ENCODE data around the gene COL13A1.

DNA sequence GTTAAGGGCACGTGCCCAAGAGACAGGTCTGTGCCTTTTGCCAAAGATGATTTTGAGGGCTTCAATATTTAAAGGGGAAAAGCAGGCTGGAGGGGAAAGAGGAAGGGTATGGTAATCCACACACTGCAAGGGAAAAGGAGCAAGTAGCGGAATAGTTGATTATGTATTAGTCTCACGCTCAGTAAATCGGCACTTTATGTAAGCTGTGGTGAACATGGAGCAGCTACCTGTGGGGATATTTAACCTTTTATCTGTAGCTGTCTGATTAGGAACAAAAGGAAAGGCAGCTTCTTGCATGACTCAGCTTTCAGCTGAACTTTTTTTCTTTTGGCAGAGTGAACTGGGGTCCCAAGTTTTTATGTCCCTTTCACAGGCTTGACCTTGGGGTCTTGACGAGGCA, 123.4 kb downstream of the COL13A1 start:
- TF ChIP-seq, protein P1, sequence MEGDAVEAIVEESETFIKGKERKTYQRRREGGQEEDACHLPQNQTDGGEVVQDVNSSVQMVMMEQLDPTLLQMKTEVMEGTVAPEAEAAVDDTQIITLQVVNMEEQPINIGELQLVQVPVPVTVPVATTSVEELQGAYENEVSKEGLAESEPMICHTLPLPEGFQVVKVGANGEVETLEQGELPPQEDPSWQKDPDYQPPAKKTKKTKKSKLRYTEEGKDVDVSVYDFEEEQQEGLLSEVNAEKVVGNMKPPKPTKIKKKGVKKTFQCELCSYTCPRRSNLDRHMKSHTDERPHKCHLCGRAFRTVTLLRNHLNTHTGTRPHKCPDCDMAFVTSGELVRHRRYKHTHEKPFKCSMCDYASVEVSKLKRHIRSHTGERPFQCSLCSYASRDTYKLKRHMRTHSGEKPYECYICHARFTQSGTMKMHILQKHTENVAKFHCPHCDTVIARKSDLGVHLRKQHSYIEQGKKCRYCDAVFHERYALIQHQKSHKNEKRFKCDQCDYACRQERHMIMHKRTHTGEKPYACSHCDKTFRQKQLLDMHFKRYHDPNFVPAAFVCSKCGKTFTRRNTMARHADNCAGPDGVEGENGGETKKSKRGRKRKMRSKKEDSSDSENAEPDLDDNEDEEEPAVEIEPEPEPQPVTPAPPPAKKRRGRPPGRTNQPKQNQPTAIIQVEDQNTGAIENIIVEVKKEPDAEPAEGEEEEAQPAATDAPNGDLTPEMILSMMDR (IDR thresholded peaks at IDR 0.05) = no peak
- TF ChIP-seq, protein P2, sequence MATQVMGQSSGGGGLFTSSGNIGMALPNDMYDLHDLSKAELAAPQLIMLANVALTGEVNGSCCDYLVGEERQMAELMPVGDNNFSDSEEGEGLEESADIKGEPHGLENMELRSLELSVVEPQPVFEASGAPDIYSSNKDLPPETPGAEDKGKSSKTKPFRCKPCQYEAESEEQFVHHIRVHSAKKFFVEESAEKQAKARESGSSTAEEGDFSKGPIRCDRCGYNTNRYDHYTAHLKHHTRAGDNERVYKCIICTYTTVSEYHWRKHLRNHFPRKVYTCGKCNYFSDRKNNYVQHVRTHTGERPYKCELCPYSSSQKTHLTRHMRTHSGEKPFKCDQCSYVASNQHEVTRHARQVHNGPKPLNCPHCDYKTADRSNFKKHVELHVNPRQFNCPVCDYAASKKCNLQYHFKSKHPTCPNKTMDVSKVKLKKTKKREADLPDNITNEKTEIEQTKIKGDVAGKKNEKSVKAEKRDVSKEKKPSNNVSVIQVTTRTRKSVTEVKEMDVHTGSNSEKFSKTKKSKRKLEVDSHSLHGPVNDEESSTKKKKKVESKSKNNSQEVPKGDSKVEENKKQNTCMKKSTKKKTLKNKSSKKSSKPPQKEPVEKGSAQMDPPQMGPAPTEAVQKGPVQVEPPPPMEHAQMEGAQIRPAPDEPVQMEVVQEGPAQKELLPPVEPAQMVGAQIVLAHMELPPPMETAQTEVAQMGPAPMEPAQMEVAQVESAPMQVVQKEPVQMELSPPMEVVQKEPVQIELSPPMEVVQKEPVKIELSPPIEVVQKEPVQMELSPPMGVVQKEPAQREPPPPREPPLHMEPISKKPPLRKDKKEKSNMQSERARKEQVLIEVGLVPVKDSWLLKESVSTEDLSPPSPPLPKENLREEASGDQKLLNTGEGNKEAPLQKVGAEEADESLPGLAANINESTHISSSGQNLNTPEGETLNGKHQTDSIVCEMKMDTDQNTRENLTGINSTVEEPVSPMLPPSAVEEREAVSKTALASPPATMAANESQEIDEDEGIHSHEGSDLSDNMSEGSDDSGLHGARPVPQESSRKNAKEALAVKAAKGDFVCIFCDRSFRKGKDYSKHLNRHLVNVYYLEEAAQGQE (IDR thresholded peaks at IDR 0.05; ENCODE audit: low read depth, low read length) = no peak
- TF ChIP-seq GATA2 (CRISPR knock-in tag; IDR thresholded peaks at IDR 0.05) (no peak), EZH2phosphoT487 (IDR thresholded peaks at IDR 0.05; ENCODE audit: borderline replicate concordance, low read depth) (no peak), SMC3 (IDR thresholded peaks at IDR 0.05; ENCODE audit: low read depth, low read length) (no peak), NRF1 (IDR thresholded peaks at IDR 0.05; ENCODE audit: low read depth, low read length) (no peak), POLR2AphosphoS5 (IDR thresholded peaks at IDR 0.05; ENCODE audit: low read depth, low read length) (no peak), RXRA (IDR thresholded peaks at IDR 0.05; ENCODE audit: borderline replicate concordance, low read depth) (no peak), TCF12 (IDR thresholded peaks at IDR 0.05) (no peak), YY1 (IDR thresholded peaks at IDR 0.05; ENCODE audit: low read depth) (no peak), RCOR1 (IDR thresholded peaks at IDR 0.05; ENCODE audit: low read length) (no peak)
- TF ChIP-seq, protein P3, sequence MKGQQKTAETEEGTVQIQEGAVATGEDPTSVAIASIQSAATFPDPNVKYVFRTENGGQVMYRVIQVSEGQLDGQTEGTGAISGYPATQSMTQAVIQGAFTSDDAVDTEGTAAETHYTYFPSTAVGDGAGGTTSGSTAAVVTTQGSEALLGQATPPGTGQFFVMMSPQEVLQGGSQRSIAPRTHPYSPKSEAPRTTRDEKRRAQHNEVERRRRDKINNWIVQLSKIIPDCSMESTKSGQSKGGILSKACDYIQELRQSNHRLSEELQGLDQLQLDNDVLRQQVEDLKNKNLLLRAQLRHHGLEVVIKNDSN (IDR thresholded peaks at IDR 0.05; ENCODE audit: borderline replicate concordance, low read depth) = no peak

All from SK-N-SH (cell line).